ENCODE results near the gene BCL7C.

Gene BCL7C

GRCh38 chr16:30900588-30900987, 6.7 kb upstream of the BCL7C start:
- no peak for TF ChIP-seq CSDC2 (CRISPR knock-in tag; IDR thresholded peaks at IDR 0.05)
- TF ChIP-seq ZNF565 (CRISPR knock-in tag; conservative IDR thresholded peaks at IDR 0.05; ENCODE audit: low read depth), result no peak
- no peak for TF ChIP-seq ARNTL (CRISPR knock-in tag; IDR thresholded peaks at IDR 0.05; ENCODE audit: borderline replicate concordance, low read depth)
- no peak for TF ChIP-seq GLIS3 (CRISPR knock-in tag; IDR thresholded peaks at IDR 0.05)
- no peak for TF ChIP-seq RARB (CRISPR knock-in tag; IDR thresholded peaks at IDR 0.05)
- no peak for TF ChIP-seq CSRNP3 (CRISPR knock-in tag; IDR thresholded peaks at IDR 0.05)
- no peak for TF ChIP-seq ISL1 (CRISPR knock-in tag; IDR thresholded peaks at IDR 0.05)
- TF ChIP-seq TSHZ2 (CRISPR knock-in tag; IDR thresholded peaks at IDR 0.05), result no peak
- TF ChIP-seq PATZ1 (CRISPR knock-in tag; IDR thresholded peaks at IDR 0.05; ENCODE audit: borderline replicate concordance), result no peak
- no peak for TF ChIP-seq CREB5 (CRISPR knock-in tag; IDR thresholded peaks at IDR 0.05; ENCODE audit: low read depth)
- TF ChIP-seq ESRRG (CRISPR knock-in tag; IDR thresholded peaks at IDR 0.05), result no peak
- ATAC-seq, result no peak

GRCh38 chr16:30899794-30900193, 5.9 kb upstream of the BCL7C start:
- ATAC-seq, result no peak
- TF ChIP-seq BACH2 (CRISPR knock-in tag; IDR thresholded peaks at IDR 0.05; ENCODE audit: borderline replicate concordance) (no peak), OSR1 (CRISPR knock-in tag; IDR thresholded peaks at IDR 0.05) (no peak), ZC3H10 (CRISPR knock-in tag; IDR thresholded peaks at IDR 0.05) (no peak), ZFP3 (CRISPR knock-in tag; IDR thresholded peaks at IDR 0.05) (no peak), ISL1 (CRISPR knock-in tag; IDR thresholded peaks at IDR 0.05) (no peak), PPARA (CRISPR knock-in tag; IDR thresholded peaks at IDR 0.05; ENCODE audit: borderline replicate concordance) (no peak), GLIS3 (CRISPR knock-in tag; IDR thresholded peaks at IDR 0.05) (no peak), CREB5 (CRISPR knock-in tag; IDR thresholded peaks at IDR 0.05; ENCODE audit: low read depth) (no peak), ZFP30 (CRISPR knock-in tag; IDR thresholded peaks at IDR 0.05) (no peak), TOX (CRISPR knock-in tag; IDR thresholded peaks at IDR 0.05; ENCODE audit: borderline replicate concordance) (no peak), ZNF8 (CRISPR knock-in tag; IDR thresholded peaks at IDR 0.05) (no peak)

- TF ChIP-seq TSHZ2 (CRISPR knock-in tag; IDR thresholded peaks at IDR 0.05), result peak; percentile 56; the same call in 1 of the 2 replicates
- peak; percentile 28; the same call in 1 of the 2 replicates for TF ChIP-seq ZFP3 (CRISPR knock-in tag; IDR thresholded peaks at IDR 0.05)
- no peak for TF ChIP-seq CSRNP3 (CRISPR knock-in tag; IDR thresholded peaks at IDR 0.05)
- no peak for TF ChIP-seq ZNF565 (CRISPR knock-in tag; conservative IDR thresholded peaks at IDR 0.05; ENCODE audit: low read depth)
- TF ChIP-seq GLIS3 (CRISPR knock-in tag; IDR thresholded peaks at IDR 0.05), result no peak
- TF ChIP-seq SNAI2 (CRISPR knock-in tag; IDR thresholded peaks at IDR 0.05), result no peak
- ATAC-seq, result peak; percentile 72
Measured at GRCh38 chr16:30896889-30897733, 3.2 kb upstream of the BCL7C start.
